ENCODE data around the gene CA11. TPM values are rescaled to one million over a fixed set of nuclear protein-coding genes. Genes with fewer than 3 reads are reported as not detected.

CA11 gene
- total and polyA plus RNA-seq, 9 of the 15 experiments (the other 6 are each of a cell fraction or from before 2014, with no cell fraction given) = 2.9 to 19.9 (median 8.3) TPM

GRCh38 chr19:48618916-48619691 lies 26.9 kb downstream of the CA11 start, which contains the start of the genes RPL18 and SPHK2 (continued):
- TF ChIP-seq HDAC3 (IDR thresholded peaks at IDR 0.05; ENCODE audit: borderline replicate concordance, partially characterized antibody) = peak; percentile 36
- peak; percentile 86 for TF ChIP-seq PRDM10 (IDR thresholded peaks at IDR 0.05; ENCODE audit: partially characterized antibody)
- peak; percentile 16; the same call in 1 of the 2 replicates for TF ChIP-seq DMBX1 (CRISPR knock-in tag; IDR thresholded peaks at IDR 0.05; ENCODE audit: borderline replicate concordance)
- peak; percentile 32 for TF ChIP-seq NFE2 (IDR thresholded peaks at IDR 0.05; ENCODE audit: low read depth)
- TF ChIP-seq MAX (CRISPR knock-in tag; IDR thresholded peaks at IDR 0.05) = peak; percentile 95
- TF ChIP-seq HOMEZ (CRISPR knock-in tag; IDR thresholded peaks at IDR 0.05) = no peak
- peak; percentile 99 for TF ChIP-seq ELF1 (tag; IDR thresholded peaks at IDR 0.05)
- no peak for TF ChIP-seq RNF219 (CRISPR knock-in tag; IDR thresholded peaks at IDR 0.05)
- TF ChIP-seq GATA2 (CRISPR knock-in tag; IDR thresholded peaks at IDR 0.05) = peak; percentile 60; the same call in 1 of the 2 replicates
- peak; percentile 81 to 96 for TF ChIP-seq MAZ (CRISPR knock-in tag; conservative IDR thresholded peaks at IDR 0.05 in 1 of 2, IDR thresholded peaks at IDR 0.05 in 1 of 2)
- TF ChIP-seq THAP7 (CRISPR knock-in tag; IDR thresholded peaks at IDR 0.05) = peak; percentile 37; the same call in 1 of the 2 replicates
- peak; percentile 86; the same call in 1 of the 2 replicates for TF ChIP-seq CTBP1 (IDR thresholded peaks at IDR 0.05; ENCODE audit: borderline replicate concordance)
- TF ChIP-seq HLTF (IDR thresholded peaks at IDR 0.05) = 0 out of 2 replicates have a peak, but pooled peaks have one; percentile 85
- TF ChIP-seq ESRRA (IDR thresholded peaks at IDR 0.05; ENCODE audit: borderline replicate concordance, low read depth) = peak; percentile 74; the same call in 1 of the 2 replicates
- TF ChIP-seq MAFK (IDR thresholded peaks at IDR 0.05; ENCODE audit: low read length) = peak; percentile 5
- peak; percentile 67; the same call in 1 of the 2 replicates for TF ChIP-seq TCF7 (IDR thresholded peaks at IDR 0.05; ENCODE audit: borderline replicate concordance)
- TF ChIP-seq FOXK2 (conservative IDR thresholded peaks at IDR 0.05 in 1 of 2, IDR thresholded peaks at IDR 0.05 in 1 of 2; ENCODE audit: low read depth in 2 of 2) = peak; percentile 93 to 96

All from K562 (cell line).